Ovary (tissue), 9 donors: ENCODE measurements around the gene TSFM. TPM values are rescaled to one million over a fixed set of nuclear protein-coding genes. Genes with fewer than 3 reads are reported as not detected.

Experiments used
- DNase-seq, 5 donors: peaks; one replicate each; pipeline ENCODE4 v3.0.0-alpha.2; 2019 to 2020
- H3K27ac ChIP-seq, 2 donors: fragments of 200-600 bp; one replicate each; pipeline versions ENCODE4 v1.5.1 to v1.8.0; 2019 to 2022
- H3K27me3 ChIP-seq: fragments of 200-600 bp; one replicate; pipeline ENCODE4 v1.8.0; 2022
- H3K36me3 ChIP-seq: fragments of 200-600 bp; sonication (generic); one replicate; pipeline ENCODE4 v1.5.1; 2019
- H3K4me1 ChIP-seq: one replicate; pipeline ENCODE4 v1.8.1; 2013; ENCODE audit warnings: mild to moderate bottlenecking, moderate library complexity; ENCODE audit not compliant: insufficient read depth
- H3K4me3 ChIP-seq: fragments of 200-600 bp; sonication (generic); one replicate; pipeline ENCODE4 v1.5.1; 2017
- H3K9me3 ChIP-seq, 2 donors: fragments of 200-600 bp in 1 of 2; sonication (generic) in 1 of 2; one replicate each; pipeline versions ENCODE4 v1.5.1 to v1.8.1; 2013 to 2019; ENCODE audit warnings: mild to moderate bottlenecking in 1 of 2, moderate library complexity in 1 of 2
- CTCF ChIP-seq, 3 donors: fragments of 450-650 bp in 2 of 3; fragments of 200-600 bp in 1 of 3; IDR thresholded peaks; one replicate each; pipeline versions ENCODE4 v1.5.1 to v1.8.0; 2016 to 2022; ENCODE audit warnings: antibody characterized with exemption in 3 of 3, mild to moderate bottlenecking in 1 of 3
- EP300 ChIP-seq: sonication (generic); formaldehyde crosslinking; IDR thresholded peaks from one replicate; pipeline ENCODE4 v1.6.1; 2017; ENCODE audit warnings: antibody characterized with exemption
- POLR2A ChIP-seq: fragments of 450-650 bp; IDR thresholded peaks from one replicate; pipeline ENCODE4 v1.6.1; 2017; ENCODE audit warnings: antibody characterized with exemption, mild to moderate bottlenecking, moderate library complexity
- WGBS, 3 donors: extraction: QIAGEN DNeasy Blood & Tissue Kit in 1 of 3; methylation state at CpG; one replicate each; pipeline versions ENCODE4 v1.1.5 to v1.1.7; 2013 to 2017; 5-methylcytosine and 5-hydroxymethylcytosine counted together
- intact Hi-C, 4 donors: fragments of 100-400 bp; cut with DNase I; formaldehyde crosslinking; loops; one replicate each; pipeline versions ENCODE4 v1.11.0 to v1.15.1; 2022 to 2023
- polyA plus RNA-seq, 2 donors: library from polyadenylated mRNA; stranded (reverse); fragments of 200-250 nt in 1 of 2; fragments of 350-450 nt in 1 of 2; fragmentation: Illumina TruSeq in 1 of 2; extraction: RNeasy Lipid Tissue Mini Kit (QIAGEN cat#74804) in 1 of 2; gene quantifications; one replicate each; pipeline ENCODE4 v1.2.3, GENCODE V29; 2013 to 2014
- total RNA-seq, 7 donors: library from RNA; depleted of rRNA in 2 of 7; stranded (reverse); fragments of >200 nt in 2 of 7; fragmentation: NEBNext Ultra II Directional in 3 of 7; extraction: Animal tissue kit (Norgen Biotek cat#: 25700) in 3 of 7; gene quantifications; one replicate each; pipeline versions ENCODE4 v1.1.0 to v1.2.4, GENCODE V29; 2016 to 2023
- donor health status: DM: no; HTN: no; CAD: no; lungs with moderate emphysema.
- donor health status: DM: no; HTN: no; CAD: no.
- donor health status: Bipolar disorder and iron deficiency.
- donor health status: DM: yes; HTN: yes; CAD: no.
- donor health status: DM: no; HTN: no; CAD: no.
- donor health status: DM: yes; HTN: yes; CAD: no.

The TSFM gene
- total and polyA plus RNA-seq, 9 donors, result 13.2 to 28.1 (median 20.1) TPM

- DNase-seq, result no peak
- H3K27ac ChIP-seq, result peak overlapping the region in 1 of 2 donors; percentile 99
- H3K27me3 ChIP-seq, result no peaks in the 10 kb centered on the region
- intact Hi-C loops, result loop anchor here in 1 of 4 donors (5.0 kb wide), 1 partner anchor 55 kb away; no protein-coding TSS in a partner anchor
- TF ChIP-seq CTCF (IDR thresholded peaks at IDR 0.05) (no peak), EP300 (no peak), POLR2A (no peak)
- no peaks in the 10 kb centered on the region for H3K9me3 ChIP-seq
- 13 to 19% (median 17%) methylated on average over 14 of the region's 14 CpGs for WGBS, 3 donors
- no peaks in the 10 kb centered on the region for H3K36me3 ChIP-seq
- peak overlapping the region; percentile 85 for H3K4me3 ChIP-seq
- H3K4me1 ChIP-seq, result peaks cover 27% of the 10 kb centered on the region
Observed at GRCh38 chr12:57842342-57843294, 60.0 kb downstream of the TSFM start.

GRCh38 chr12:57844709-57845477 is 62.3 kb downstream of the TSFM start:
- peak; percentile 81 to 88 (median 85) for DNase-seq
- WGBS, 3 donors, result 0% methylated on average over 41 to 42 of the region's 42 CpGs
- intact Hi-C loops, result loop anchor here (2.0 to 5.0 kb wide), 3 partner anchors 47 to 52 kb away; no protein-coding TSS in a partner anchor
- Histone ChIP-seq H3K27me3 (no peaks in the 10 kb centered on the region), H3K36me3 (no peaks in the 10 kb centered on the region), H3K4me1 (peaks cover 13% of the 10 kb centered on the region), H3K27ac (peak overlapping the region; percentile 98 to 99), H3K9me3 (no peaks in the 10 kb centered on the region), H3K4me3 (peak overlapping the region; percentile 85)
- TF ChIP-seq EP300 (no peak), POLR2A (peak; percentile 34), CTCF (IDR thresholded peaks at IDR 0.05) (no peak)

DNA sequence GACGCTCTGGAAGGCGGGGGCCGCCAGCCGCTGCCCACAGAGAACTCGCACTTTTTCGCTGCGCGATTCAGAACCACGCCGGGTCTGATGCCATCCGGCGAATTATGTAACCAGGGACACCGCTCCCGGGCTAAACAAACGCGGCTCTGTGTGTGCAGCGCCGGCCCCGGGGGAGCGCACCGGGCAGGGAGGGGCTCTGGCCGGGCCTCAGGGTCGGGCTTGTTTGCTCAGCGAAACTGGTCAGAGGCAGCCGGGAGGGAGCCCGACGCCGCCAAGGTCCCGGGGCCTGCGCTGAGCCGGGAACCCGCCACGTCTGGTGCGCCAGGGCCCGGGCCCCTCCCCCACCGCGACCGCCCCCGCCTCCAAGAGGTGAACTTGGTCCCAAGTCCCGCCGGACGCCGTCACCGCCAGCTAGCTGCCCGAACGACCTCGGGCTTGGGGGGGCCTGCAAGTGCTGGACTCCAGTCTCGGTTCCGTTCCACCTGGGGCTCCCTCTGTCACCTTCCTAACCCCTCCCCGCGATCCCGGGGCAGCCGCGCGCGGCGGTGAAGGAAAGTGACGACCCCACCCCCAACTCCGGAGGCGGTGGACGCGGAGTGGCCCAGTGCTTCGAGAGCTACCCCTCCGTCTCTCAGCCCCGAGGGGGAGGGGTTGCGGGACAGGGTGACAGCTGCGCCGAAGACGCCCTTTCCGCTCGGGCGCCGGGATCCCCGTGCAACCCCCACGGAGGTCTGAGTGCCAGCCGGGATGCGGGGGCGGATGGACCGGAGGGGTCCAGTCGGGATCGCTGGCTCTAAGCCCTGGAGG is 63.1 kb downstream of the TSFM start:
- 0 to 1% (median 0%) methylated on average over 52 to 81 of the region's 81 CpGs for WGBS, 3 donors

GRCh38 chr12:57846285-57846576 is 63.6 kb downstream of the TSFM start:
- peaks cover 8% of the 10 kb centered on the region for H3K4me1 ChIP-seq

More for the DNA sequence above, 63.1 kb downstream of the TSFM start:
- Histone ChIP-seq H3K9me3 (no peaks in the 10 kb centered on the region), H3K36me3 (no peaks in the 10 kb centered on the region), H3K4me1 (peaks cover 9% of the 10 kb centered on the region), H3K27me3 (no peaks in the 10 kb centered on the region), H3K27ac (peak overlapping the region; percentile 98 to 99), H3K4me3 (peak overlapping the region; percentile 85)
- intact Hi-C loops, result loop anchor here (2.0 to 5.0 kb wide), 4 partner anchors 19 to 52 kb away; no protein-coding TSS in a partner anchor
- peak; percentile 68 to 83 (median 81) for DNase-seq
- TF ChIP-seq EP300, result no peak

More at GRCh38 chr12:57846285-57846576, 63.6 kb downstream of the TSFM start:
- Histone ChIP-seq H3K27ac (peak overlapping the region; percentile 98 to 99), H3K4me3 (peak overlapping the region; percentile 85), H3K27me3 (no peaks in the 10 kb centered on the region), H3K36me3 (no peaks in the 10 kb centered on the region), H3K9me3 (no peaks in the 10 kb centered on the region)
- no peak for DNase-seq
- WGBS, 3 donors, result 0 to 1% (median 0%) methylated on average over 21 to 26 of the region's 26 CpGs
- intact Hi-C loops, result loop anchor here in 3 of 4 donors (2.0 to 5.0 kb wide), 3 partner anchors 19 to 51 kb away; no protein-coding TSS in a partner anchor
- TF ChIP-seq CTCF (IDR thresholded peaks at IDR 0.05) (peak in 1 of 3 donors; percentile 10), POLR2A (no peak)
